M059J (cell line): ENCODE data around the gene DISC1. TPM values are rescaled to one million over a fixed set of nuclear protein-coding genes. Genes with fewer than 3 reads are reported as not detected.
"Not testable (repeated sequence)": the region's sequence is repeated elsewhere in the genome, so short reads cannot be mapped to it uniquely, and the experiment has no call there.

Experiments
- DNase-seq: peaks from one replicate; pipeline ENCODE4 v3.0.0-alpha.2; 2012; ENCODE audit warnings: low read depth
- total RNA-seq: library from RNA; depleted of rRNA; stranded (reverse); fragments of >200 nt; shearing (Covaris generic); gene quantifications from 2 replicates; pipeline ENCODE4 v1.2.3, GENCODE V29; 2014

Gene DISC1
- total RNA-seq, 1 experiment from 2014 or later, result 5.8 TPM

DNA sequence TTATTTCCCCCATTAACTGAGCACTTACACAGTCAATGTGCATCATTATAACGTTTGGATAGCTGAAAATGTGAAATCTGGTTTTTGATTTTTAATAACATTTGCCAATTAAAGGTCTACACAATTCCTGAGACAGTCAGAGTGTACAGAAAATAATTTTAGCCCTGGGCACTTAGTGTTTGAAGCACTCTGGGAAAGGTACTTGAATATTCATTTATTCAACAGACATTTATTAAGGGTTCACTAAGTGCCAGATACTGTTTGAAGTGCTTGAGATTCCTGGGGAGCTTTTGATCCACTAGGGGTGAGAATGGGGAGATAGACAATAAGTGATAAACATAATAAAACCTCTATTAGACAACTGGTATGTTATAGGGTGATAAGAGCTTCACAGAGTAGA lies 141.8 kb downstream of the DISC1 start:
- no peak for DNase-seq

DNA sequence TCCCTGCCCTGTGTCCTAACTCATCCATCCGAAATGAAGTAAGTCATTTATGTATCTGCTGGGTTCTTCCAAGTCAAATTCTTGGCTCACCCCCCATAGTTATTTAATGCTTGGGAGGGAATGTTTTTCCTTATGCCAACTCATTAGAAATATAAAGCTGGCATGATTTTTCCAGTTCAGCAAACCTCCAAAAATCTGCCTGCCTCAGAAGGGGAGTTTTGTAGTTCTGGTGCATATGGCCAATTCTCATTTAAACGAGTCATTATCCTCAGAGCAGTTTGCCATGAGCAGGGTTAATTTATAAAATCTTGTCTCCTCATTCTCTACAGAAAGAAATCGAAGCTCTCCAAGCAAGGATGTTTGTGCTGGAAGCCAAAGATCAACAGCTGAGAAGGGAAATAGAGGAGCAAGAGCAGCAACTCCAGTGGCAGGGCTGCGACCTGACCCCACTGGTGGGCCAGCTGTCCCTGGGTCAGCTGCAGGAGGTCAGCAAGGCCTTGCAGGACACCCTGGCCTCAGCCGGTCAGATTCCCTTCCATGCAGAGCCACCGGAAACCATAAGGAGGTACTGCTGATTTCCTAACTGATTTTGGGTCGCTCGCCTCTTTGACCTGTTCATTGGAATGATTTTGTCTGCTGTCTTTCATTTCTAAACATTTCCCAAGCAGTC lies 144.1 kb downstream of the DISC1 start:
- DNase-seq, result no peak

DNA sequence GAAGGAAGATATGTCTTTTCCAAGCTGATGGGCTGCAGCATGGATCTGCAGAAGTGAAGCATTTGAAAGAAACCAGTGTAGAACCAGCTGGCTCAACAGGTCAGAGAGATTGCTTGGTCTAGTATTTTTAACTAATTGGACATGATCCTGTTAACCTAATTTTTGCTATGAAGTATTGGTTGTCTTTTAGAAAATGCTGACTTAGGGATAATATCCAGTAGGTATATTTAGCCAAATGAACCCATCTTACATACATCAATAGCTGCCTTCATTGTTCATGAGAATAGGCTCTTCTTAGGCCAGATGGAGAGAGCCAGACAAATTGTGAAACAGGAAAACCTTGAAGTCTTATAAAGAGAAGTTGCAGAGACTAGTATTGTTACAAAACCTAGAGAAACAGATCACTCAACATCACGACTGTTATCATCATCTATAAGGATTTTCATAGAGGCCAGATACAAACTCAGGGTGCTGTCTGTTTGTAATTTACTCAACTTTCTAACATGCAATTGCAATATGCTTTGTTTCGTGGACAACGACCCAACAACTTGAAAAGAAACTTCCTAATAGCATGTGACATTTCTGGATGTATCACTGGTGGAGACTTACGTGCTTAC lies 148.2 kb downstream of the DISC1 start:
- no peak for DNase-seq

DNA sequence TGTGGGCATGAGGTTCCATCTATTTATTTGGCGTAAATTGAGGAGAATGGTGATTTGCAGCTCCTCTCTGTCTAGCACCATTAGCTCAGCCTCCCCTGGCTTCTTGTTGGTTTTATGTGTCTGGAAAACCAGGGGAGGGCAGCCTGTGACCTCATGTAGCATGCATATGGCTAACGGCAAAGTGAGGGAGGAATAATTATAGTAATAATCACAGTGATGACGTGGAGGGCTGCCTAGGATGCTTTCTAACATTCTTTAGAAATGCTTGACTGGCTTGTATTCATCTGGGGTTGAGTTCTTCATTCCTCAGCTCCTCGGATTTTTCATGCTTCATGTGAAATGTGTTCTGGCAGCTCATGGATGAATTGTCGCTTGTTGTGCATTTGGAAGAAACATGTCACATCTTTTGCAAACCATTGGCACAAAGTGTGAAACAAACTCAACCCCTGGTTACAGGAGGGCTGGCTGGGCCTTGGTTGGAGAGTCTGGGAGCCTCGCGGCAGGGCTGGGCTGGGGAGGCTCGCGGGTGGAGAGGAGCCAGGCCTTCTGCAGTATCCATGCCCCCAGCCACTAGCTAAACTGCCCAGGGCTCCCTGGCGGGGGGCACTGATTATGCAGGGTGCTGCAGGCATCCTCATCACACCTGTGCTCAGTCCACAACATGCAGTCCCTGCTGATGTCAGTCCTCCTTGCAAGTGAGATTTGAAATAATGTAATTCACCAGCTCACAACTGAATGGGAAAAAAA lies 149.6 kb downstream of the DISC1 start:
- DNase-seq, result peak; percentile 86

DNA sequence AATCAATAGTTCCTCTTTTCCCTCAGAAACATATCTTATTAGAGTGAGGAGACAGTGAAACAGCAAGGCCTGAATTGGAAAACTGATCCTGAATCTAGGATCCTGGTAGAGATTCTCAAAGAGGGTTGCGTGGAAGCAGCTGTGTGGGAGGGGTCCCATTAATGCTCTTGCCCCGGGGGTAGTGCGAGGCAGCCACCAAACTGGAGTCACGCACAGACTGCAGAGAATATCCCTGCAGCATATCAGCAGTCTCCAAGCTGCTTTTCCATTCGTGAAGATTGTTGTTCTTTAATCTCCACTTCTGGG lies 150.1 kb downstream of the DISC1 start:
- no peak for DNase-seq

DNA sequence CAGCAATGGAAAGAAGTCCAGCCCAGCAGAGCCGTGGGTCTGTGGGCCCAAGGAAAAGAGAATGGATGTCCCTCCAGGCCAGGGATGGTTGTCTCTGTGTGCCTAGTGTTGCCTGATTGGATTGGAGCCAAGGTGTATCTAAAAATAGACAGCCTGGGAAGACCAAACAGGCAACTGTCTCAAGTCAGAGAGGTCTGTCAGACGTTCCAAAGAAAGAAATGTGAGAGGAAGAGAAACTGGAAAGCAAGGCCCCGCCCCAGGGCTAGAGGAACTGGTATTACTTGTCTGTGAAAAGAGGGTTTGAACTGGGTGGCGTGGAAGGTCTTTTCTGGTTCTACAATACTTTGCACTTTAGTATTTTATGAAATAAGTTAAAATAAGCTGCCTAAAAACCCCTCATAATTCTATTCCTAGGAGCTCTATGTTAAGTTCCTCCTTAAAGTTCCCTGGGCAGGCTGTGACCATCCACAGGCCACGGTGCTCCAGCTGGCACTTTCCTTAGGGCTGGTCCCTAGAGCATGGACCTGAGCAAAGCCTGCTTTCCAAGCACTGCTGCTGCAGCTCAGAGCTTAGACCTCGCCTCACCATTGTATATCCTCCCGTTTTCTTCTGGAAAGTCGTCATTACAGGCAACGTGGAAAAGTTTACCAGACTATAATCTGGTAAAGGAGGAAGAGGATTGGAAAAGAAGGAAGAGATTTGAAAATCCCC lies 151.6 kb downstream of the DISC1 start:
- peak; percentile 70 for DNase-seq

DNA sequence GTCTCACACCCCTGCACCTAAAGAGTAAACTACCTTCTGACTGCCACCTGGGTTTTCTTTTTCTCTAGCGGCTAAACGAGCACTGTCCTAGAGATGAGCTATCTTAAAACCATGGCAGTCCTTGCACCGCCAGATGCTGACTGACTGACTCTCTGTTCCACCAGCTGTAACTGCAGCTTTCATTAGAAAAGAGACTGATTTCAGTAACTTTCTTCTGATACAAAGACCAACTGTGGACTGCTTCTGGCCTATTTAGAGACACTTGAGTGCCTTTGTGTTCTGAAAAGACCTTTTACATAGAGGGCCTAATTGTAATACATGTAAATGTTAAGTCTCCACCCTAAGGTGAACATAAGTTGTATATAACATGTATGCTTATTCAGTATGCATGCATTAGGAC lies 152.5 kb downstream of the DISC1 start:
- DNase-seq, result no peak

DNA sequence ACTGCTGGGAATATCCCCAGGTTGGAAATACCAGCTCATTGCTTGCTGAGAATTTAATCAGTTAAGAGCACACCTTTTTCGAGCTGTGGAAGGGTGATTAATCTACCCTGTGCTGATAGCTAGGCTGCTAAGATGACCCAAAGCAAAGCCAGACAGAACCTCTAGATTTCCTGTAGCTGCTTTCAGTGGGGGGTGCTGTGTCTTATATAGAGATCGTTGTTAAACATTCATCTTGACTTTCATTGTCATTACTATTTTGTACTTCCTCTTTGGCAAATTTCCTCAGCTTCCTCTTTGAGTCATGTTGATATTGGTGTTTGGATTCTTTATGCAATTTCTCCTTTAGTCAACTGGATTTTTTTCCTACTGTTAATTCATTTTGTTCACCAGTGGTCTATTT lies 155.3 kb downstream of the DISC1 start:
- DNase-seq, result peak; percentile 29

DNA sequence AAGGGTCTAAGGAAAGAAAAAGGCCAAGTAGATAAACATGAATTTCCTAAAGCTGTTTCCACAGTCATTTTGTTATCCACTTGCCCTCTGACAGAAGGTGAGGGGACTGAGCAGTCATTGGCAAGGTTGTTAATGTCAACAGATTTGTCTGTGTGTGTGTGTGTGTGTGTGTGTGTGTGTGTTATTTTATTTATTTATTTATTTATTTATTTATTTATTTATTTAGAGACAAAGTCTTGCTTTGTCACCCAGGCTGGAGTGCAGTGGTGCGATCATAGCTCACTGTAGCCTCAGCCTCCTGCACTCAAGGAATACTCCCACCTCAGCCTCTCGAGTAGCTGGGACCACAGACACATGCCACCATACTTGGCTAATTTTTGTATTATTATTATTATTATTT lies 158.5 kb downstream of the DISC1 start:
- DNase-seq, result not testable (repeated sequence)

DNA sequence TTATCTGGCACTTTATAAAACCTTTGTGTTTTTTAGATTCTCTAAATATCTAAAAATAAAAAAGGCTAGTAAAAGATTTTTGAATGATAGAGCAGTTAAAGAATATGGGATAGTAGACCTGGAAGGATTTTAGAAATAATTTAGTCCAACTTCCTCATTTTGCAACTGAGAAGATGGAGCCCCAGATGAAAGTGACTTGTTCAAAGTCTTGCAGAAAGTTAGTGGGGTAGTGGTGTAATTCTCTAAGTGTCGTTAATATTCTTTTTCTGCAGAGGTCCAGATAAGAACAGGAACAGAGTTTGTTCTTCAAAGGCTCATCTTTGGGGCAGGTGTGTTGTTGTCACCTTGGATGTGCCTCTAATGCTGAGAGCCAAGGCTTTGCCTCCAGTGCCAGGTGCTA lies 159.5 kb downstream of the DISC1 start:
- no peak for DNase-seq

DNA sequence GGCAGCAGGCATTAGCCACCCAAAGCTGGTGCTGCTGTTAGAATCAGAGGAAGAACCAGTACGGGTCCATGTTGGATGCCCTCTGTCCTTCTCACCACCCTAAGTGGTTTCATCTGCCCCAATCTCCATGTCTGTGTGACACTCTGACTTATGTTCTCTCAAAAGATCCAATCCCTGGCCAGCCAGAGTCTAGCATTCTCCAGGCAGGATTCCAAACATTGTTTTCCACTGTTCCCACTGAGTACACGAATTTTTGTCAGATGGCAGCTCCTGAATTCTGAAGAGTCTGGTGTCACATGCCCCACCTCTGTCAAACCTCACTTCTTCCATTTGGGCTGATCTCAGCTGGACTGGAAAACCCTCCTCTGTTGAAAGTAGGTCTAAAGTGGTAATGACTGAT lies 166.0 kb downstream of the DISC1 start:
- no peak for DNase-seq

DNA sequence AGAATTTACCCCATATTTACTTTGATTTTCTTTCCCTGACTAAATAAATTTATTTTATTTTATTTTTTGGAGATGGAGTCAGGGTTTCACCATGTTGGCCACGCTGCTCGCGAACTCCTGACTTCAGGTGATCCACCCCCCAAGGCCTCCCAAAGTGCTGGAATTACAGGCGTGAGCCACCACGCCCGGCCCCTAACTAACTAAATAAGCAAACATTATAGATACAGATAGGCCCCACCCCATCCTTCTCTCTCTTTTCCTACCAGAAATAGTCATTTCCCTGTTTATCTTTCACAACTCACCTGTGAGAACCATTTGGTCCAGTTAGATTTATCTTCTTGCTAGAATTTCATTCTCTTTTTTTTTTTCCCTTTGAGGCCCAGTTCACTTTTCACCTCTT lies 167.3 kb downstream of the DISC1 start:
- DNase-seq, result no peak

DNA sequence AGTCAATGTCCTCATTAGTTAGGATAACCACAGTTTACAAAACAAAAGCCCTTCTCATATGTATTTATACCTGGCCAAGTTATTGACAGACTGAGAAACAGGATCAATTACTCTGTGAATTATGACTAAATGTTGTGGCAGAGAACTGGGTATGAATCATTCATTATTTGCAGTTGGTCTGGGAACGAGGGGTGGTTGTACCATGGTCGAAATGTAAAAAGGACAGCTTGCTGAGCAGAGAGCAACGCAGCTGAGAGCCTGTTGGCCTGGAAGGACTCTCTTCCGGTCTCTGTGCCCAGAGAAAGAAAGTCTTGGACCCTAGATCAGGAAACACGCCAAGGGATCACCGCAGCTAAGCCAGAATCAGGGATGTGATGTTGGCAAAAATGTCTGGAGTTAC lies 169.6 kb downstream of the DISC1 start:
- no peak for DNase-seq

DNA sequence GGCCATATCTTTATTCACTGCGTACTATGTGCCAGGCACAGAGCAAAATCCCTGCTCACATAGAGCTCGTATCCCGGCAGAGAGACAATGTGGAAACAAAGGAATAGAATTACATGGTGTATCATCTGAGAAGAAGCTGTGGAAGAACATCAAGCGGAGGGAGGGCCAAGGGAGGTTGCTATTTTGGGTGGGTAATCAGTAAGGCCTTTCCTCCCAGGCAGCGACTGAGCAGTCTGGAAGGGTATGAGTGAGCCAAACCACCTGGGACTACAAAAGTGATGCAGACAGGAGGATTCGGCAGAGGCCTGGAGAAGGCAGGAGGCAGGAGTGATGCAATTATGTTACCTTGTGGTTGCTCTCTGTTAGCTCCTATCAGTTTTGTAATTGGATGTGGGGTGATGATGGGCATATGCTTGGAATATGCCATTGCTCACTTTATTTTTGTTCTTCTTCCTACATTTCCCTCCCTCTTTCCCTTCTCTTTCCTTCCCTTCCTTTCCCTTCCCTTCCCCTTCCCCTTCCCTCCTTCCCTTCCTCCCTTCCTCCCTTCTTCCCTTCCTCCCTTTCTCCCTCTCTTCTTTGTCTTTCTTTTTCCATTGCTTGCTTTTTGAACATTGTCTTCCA lies 172.9 kb downstream of the DISC1 start:
- DNase-seq, result no peak

DNA sequence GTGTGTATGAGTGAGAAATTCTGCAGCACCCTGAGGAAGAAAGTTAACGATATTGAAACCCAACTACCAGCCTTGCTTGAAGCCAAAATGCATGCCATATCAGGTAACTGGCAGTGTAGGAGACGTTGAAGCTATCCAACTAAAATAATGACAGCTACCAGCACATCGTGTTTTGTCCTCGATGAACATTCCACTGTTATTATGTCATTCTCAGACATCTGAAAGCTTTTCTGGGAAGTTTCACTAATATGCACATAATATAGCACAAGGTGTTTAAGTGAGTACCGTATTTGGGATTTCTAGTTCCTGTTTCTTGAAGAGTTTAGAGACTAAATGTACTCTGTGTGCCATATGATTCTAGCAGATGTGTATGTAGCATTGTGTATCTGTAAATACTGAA lies 173.5 kb downstream of the DISC1 start:
- peak; percentile 85 for DNase-seq

DNA sequence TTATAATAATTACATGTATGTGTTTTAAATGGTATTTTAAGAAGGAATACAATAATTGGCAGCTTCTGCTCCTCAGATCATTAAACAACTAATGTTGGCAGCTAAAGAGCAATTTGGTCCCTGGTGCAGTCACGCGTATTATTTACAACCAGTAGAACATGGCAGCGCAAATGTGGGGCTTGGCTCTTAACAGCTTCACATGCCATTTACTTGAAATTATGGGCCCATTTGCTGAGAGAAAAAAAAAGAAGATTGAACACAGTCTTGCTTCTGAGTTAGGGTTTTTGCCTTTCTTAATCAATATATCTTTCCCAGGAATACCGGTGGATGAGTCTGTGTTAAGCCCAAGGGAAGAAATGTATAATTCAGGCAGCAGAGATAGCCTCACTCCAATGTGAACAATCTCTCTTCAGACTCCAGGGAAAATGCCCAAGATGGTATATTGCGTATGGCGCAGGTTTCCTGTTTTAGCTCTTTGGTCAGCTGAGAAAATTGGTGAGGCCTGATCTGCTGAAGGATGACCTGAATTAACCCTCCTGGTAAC lies 174.5 kb downstream of the DISC1 start:
- DNase-seq, result no peak

DNA sequence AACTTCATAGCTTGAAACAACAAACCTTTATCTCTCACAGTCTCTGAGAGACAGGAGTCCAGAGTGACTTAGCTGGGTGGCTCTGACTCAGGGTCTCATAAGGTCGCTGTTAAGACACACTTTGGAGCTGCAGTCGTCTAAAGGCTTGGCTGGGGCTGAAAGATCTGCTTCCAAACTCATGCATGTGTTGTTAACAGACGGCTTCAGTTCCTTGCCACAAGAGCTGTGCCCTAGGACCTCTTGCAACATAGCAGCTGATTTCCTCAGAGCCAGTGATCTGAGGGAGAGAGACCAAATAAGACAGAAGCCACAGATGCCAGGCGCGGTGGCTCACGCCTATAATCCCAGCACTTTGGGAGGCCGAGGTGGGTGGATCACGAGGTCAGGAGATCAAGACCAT lies 176.8 kb downstream of the DISC1 start:
- DNase-seq, result no peak

DNA sequence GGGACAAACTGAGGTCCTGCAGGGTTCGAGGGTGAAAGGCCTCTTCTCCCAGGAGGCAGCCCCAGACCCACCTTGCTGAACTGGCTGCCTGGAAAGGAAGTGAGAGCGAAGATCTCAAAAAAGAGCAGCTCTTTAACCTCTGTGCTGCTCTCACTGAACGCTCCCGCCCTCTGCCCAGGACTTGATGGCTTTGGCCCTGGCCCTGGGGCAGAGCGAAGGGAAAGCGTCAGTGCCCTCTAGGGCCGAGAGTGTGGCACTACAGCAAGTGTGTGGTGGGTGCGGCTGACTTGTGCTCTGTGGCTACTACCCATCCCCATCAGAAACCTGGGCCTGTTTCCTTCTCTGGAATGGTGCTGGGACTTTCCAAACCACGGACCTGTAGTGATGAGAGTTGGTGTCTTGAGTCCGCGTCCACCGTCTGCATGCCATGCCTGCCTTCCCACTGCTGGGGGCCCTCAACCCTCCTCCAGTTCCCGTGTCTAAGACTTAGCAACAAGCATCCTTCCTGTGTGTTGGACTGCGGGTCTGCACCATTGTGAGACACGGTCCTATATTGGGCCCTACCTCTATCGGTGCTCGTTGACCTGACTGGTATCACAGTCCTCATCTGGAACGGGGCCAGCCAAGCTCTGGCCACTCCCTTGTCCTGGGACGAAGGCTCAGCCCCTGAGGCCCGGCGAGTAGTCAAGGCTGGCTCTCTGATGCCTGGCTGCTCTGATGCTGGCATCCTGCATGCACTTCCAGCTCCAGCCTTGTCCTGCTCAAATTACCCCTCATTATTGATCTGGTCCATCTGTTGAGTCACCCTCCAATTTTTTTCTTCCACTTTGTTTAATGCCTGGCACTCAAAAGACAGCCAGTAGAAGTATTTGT lies 180.3 kb downstream of the DISC1 start:
- DNase-seq, result peak; percentile 58

DNA sequence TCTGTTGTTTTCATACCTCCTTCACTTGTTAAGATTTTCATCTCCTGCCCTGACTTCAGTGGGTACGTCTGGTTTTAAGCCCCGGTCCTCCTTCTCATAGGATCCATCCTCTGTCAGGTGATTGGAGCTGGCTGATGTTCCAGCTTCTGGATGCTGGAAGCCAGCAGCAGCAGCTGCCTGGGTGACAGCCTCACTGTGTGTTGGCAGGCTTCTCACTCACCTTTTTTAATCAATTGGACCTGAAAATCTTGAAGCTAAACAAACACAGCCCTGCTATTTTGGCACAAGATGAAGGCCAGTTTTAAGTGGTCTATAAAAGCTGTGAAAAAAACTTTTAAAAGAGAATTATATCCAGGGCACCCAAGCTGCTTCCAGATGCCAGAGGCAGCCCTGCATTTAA lies 181.0 kb downstream of the DISC1 start:
- no peak for DNase-seq

DNA sequence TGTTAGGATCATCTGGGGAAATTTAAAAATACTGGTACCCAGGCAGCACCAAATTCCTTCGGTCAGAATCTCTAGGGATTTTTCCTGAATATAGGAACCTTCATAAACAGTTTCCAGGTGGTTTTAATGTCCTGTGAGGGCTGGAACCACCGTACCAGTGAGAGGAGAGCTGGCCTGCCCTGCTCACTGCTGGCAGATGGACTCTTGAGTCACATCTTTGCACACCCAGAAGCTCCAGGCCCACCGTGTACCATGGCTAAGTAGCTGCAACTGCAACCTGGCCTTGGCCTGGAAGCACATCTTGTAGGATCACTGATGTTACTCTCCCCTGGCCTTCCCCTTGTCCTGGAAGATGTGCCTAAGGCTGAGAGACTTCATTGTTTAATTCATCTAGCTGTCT lies 181.5 kb downstream of the DISC1 start:
- DNase-seq, result no peak

DNA sequence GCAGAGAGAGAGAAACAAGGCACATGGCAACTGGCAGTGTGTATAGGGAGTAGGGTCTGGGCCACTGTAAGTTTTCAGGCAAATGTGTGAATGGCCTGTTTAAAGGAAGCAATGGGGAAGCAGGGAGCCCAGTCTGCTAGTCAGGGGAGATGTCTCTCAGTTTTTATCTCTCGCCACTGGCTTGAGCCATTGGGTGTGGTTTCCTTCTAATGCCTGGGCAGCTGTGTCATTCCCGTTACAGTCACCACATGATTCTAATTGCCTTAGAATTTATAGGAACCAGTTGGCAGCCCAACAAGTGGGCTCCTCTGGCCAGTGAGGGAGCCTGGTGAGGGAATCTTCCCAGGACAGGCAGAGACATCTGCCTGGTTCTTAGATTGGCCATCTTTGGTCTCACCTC lies 182.4 kb downstream of the DISC1 start:
- peak; percentile 94 for DNase-seq
